GM19467 (cell line): ENCODE results near the gene PDCD1.
"Not testable (repeated sequence)": the region's sequence is repeated elsewhere in the genome, so short reads cannot be mapped to it uniquely, and the experiment has no call there.

Source experiments
- ATAC-seq: cut with Tn5 transposase; IDR thresholded peaks from one replicate; pipeline ENCODE4 v1.9.1; 2021; ENCODE audit warnings: mild to moderate bottlenecking, moderate library complexity; ENCODE audit not compliant: unreplicated experiment

The PDCD1 gene

DNA sequence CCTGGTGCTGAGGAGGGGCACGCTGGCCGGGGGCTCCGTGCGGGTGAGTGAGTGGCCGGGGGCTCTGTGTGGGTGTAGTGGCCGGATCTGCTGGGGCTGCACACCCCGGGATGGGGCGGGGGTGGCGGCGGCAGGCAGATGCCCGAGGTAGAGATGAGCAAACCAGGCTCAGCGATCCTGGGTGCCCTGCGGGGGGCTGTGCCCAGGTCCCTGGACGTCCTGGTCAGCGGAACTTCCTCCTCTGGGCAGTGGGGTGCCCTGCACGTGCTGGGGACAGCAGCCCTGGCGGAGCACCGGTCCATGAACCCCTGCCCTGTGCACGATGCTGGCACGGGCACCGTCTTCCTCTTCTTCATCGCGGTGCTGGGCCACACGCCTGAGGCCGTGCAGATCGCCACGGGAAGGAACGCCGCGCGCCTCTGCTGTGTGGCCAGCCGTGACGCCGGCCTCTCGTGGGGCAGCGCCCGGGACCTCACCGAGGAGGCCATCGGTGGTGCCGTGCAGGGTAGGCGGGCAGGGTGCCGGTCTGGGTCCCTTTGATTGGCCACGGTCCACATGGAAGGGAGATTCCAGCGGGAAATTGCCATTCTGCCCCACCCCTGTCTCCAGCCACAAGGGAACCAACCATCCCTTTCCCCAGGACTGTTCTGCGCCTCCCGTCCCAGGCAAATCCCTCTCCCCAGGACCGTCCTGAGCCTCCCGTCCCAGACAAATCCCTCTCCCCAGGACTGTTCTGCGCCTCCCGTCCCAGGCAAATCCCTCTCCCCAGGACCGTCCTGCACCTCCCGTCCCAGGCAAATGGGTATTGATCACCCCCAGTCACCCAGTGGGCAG is 43.8 kb downstream of the PDCD1 start:
- no peak for ATAC-seq

DNA sequence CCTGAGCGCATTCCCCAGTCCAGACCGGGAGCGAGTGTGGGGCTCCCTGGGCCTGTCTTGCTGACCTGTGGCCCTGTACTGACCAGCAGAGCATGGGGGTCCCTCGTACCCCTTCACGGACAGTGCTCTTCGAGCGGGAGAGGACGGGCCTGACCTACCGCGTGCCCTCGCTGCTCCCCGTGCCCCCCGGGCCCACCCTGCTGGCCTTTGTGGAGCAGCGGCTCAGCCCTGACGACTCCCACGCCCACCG is 44.4 kb downstream of the PDCD1 start:
- no peak for ATAC-seq

DNA sequence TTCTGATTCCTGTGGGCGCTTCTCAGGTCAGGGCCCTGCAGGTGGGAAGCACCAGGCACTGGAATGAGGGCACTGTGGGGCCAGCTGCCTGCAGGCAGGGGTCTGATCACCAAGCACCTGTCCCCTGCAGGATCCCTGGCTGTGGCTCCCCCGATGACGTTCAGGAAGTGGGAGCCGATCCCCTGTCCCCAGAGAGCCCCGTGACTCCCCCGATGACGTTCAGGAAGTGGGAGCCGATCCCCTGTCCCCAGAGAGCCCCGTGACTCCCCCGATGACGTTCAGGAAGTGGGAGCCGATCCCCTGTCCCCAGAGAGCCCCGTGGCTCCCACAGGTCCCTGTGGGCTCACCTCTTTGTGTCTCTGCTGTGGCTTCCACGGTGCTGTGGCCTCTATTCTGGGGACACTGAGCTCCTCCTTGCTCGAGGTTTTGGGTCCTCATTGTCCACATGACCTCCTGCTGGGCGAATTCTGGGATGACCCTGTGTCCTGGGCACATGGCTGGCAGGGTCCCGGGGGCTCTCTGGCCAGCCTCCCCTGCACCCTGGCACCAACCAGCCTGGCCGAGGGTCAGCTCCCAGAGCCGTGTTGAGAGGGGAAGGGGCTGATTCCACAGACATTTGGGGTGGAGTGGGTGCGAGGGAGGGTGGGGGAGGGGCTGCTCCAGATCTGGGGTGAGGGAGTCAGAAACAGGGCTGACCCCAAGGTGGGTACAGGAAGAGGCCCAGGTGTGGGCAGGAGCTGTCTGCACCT is 44.9 kb downstream of the PDCD1 start:
- no peak for ATAC-seq

GRCh38 chr2:241812730-241813643 is 45.7 kb downstream of the PDCD1 start:
- ATAC-seq, result no peak

DNA sequence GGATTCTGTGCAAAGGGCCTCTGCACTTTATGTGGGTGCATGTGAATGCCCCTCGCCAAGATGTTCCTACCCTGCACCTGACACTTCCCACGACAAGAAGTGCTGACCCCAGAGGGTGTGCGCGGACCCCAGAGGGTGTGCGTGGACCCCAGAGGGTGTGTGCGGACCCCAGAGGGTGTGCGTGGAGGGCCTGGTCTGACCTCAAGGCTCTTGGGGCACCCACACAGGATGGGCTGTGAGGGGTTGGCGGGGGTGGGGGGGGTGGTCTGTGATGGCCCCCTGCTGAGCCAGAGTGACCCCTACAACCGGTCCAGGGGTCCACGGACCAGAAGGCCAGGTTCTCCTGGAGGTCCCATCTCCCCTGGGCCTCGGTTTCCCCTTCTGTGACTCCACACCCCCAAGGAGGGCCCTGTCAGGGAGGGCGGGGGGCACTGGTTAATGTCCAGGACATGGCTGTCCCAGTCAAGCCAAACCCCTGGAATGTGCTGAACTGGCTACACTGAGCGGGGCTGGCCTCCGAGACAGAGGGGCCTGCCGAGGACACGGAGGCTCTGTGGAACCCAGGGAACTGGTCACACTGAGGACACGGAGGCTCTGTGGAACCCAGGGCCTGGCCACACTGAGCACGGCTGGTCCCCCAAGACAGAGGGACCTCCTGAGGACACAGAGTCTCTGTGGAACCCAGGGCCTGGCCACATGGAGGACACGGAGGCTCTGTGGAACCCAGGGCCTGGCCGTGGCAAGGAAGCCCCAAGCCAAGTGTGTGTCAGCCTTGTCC is 46.6 kb downstream of the PDCD1 start:
- ATAC-seq, result no peak

DNA sequence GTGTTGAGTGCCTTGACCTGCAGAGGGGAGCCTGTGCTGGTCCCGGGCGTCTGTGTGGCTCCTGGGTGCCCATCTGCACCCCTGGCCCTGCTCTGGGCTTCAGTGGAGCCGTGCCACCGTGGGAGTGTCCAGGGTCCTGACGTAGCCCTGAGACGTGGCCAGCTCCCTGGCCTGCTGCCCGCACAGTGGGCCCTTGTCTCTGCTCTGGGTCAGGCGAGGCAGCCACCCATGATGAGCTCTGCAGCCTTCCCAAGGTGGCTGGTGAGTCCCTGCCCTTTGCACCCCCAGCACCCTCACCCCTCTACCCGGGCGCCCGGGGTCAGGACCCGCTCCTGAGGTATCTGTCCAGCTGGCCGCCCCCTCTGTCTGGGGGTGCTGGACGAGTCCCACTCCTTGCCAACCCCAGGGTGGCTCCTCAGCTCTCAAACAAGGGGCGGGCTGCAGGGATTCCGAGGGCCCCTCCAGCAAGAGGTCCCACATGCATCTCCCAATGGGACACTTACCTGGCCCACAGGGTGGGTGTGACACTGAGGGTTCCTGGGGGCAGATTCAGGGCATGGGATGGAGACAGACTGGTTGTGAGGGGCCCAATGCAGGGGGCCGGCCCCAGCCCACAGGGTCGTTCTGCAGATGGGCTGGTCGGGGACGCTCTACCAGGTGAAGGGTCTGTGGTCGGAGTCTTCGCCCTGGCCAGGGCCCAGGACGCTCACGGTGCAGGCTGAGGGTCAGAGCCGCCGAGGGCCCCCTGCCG is 47.3 kb downstream of the PDCD1 start:
- no peak for ATAC-seq

DNA sequence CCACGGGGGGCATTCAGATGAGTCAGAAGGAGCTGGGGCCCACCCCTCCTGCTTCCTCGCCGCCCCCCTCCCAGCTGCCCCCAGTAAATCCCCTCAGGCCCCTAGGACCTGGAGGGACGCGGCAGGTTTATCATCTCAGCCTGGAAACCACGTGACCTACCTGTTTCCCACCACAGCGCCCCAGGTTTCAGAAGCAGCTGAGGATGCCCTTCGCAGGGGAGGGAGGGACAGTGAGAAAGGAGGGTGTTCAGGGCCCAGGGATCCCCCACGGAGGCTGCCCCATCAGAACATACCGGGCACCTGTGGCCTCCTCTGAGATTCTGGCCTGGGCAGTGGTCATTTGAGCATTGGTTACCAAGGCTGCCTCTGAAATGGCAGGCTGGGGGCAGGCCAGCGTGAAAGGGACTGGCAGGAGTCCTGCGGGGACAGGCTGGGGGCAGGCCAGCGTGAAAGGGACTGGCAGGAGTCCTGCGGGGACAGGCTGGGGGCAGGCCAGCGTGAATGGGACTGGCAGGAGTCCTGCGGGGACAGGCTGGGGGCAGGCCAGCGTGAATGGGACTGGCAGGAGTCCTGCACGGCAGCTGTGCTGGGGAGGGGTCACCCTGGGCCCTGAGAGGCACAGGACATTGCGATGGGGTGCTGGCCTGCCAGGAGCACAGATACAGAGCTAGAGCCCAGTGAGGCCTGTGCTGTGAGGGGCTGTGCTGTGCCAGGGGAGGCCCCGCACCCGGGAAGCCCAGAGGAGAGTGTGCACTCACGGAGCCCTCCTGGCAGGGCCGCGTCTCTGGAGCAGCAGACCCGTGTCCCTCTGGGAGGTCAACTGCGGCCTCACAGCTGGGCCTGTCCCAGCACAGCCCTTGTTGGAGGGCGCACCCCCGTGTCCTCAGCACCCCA is 48.1 kb downstream of the PDCD1 start:
- no peak for ATAC-seq

DNA sequence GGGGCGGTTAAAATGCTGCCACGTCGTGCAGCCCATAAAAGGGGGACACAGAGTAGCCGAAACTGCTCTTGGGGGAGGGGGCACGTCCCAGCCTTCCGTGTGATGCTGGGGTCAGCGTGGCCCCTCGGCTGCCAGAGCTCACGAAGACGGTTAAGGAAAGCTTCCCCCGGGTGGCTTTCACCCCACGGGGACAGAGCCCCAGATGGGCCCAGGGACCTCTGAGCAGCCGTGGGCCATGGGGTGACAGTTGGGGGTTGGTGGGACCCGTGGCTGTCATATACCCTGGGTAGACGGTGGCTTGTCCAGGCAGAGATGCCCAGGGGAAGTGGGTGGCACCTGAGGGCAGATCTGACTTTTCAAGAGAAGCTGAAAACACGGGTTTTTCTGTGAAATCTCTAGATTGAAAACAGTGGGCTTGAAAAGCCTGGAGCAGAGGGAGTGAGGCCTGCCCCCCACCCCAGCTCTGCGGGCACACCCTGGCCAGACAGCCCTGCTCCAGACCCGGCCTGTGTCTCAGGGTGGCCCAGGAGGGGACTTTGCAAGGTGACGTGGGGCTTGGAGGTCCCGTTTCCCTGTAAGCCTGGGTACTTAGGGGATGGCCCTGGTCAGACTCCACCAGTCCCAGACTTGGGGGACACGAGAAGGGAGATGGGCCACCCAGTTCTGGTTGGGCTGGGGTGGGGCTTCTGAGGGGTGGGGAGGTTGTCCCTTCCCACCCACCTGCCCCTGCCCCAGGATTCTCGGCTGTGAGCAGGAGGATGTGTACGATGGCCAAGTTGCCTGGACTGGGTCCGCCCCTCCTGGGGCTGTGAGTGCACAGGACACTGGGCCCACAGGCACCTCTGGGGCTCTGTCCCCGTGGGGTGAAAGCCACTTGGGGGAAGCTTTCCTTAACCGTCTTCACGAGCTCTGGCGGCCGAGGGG is 49.0 kb downstream of the PDCD1 start:
- no peak for ATAC-seq

DNA sequence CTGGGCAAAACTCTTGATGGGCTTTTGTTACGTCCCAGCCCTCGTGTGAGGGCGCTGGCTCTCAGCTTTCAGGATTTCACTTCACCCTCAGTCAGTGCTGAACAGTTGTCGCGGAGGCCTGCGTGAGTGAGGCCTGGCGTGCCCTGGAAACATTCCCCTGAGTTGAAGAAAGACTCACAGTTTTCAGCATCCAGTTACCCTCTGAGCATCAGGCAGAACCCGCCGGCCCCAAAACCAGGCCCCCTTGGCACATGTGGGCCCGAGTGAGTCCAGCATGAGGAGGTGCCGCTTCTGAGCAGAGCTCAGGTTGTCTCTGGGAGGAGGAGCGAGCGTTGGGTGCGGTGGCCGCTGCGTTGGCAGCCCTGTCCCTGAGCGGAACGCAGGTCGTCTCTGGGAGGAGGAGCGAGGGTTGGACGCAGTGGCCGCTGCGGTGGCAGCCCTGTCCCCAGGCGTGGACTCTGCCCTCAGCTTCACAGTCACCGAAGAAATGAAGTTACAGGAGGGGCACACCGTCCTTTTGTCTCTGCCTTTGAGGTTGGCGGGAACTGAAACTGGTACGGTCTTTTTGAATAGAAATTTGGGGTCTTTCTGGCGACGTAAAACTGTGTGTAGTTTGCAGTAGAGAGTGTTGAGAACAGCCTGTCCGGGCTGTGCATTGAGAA is 49.8 kb downstream of the PDCD1 start, which contains the start of gene NEU4:
Gene NEU4, plus strand, starts transcription at position 473 of the 662 bp plus-strand sequence. CDS start 5,292 bp downstream, outside the sequence.
- no peak for ATAC-seq

GRCh38 chr2:241808051-241808720 is 50.5 kb downstream of the PDCD1 start:
- ATAC-seq, result no peak

DNA sequence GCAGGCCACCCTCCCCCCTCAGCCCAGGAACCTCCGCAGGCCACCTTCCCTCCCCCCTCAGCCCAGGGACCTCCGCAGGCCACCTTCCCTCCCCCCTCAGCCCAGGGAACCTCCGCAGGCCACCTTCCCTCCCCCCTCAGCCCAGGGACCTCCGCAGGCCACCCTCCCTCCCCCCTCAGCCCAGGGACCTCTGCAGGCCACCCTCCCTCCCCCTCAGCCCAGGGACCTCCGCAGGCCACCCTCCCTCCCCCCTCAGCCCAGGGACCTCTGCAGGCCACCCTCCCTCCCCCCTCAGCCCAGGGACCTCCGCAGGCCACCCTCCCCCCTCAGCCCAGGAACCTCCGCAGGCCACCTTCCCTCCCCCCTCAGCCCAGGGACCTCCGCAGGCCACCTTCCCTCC is 52.5 kb downstream of the PDCD1 start:
- not testable (repeated sequence) for ATAC-seq

- ATAC-seq, result no peak
Observed at GRCh38 chr2:241804326-241805229, 54.1 kb downstream of the PDCD1 start.

DNA sequence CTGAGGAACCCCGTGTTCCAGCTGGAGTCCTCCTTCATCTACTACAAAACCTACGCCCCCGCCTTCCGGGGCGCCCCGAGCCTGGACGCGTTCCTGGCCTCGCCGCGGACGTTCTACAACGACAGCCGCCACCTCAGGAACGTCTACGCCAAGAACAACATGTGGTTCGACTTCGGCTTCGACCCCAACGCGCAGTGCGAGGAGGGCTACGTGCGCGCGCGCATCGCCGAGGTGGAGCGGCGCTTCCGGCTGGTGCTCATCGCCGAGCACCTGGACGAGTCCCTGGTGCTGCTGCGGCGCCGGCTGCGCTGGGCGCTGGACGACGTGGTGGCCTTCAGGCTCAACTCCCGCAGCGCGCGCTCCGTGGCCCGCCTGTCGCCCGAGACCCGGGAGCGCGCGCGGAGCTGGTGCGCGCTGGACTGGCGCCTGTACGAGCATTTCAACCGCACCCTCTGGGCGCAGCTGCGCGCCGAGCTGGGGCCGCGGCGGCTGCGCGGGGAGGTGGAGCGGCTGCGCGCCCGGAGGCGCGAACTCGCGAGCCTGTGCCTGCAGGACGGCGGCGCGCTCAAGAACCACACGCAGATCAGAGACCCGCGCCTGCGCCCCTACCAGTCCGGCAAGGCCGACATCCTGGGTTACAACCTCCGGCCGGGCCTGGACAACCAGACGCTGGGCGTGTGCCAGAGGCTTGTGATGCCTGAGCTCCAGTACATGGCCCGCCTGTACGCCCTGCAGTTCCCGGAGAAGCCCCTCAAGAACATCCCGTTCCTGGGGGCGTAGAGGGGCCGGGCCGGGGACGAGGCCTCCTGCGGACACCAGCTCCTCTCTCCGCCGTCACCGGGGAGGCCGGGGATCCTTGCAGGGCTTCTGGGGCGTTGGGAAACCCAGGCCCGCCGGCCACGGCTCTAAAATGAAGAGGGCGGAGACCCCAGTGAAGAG is 55.0 kb downstream of the PDCD1 start:
- ATAC-seq, result no peak

GRCh38 chr2:241802421-241803318 is 56.0 kb downstream of the PDCD1 start:
- no peak for ATAC-seq
